NB4 (cell line): ENCODE data around the gene CNTN5.
A peak's percentile ranks its signal among the peaks of the same experiment; 100 is the strongest.

ENCODE experiments used
- DNase-seq: peaks from one replicate; pipeline ENCODE4 v3.0.0; 2010; ENCODE audit warnings: low read depth
- H3K4me3 ChIP-seq: one replicate; pipeline ENCODE4 v1.5.1; 2011; ENCODE audit warnings: mild to moderate bottlenecking, low read depth, low read length, moderate library complexity
- CTCF ChIP-seq: IDR thresholded peaks from one replicate; pipeline ENCODE4 v1.5.1; 2012; ENCODE audit warnings: low read depth, low read length
- MAX ChIP-seq: IDR thresholded peaks from 2 replicates; pipeline ENCODE4 v1.6.1; 2011; ENCODE audit warnings: low read depth, low read length
- MYC ChIP-seq: IDR thresholded peaks from 2 replicates; pipeline ENCODE4 v1.6.1; 2011; ENCODE audit warnings: low read depth, low read length
- POLR2A ChIP-seq: IDR thresholded peaks from 2 replicates; pipeline ENCODE4 v1.6.1; 2011; ENCODE audit warnings: mild to moderate bottlenecking; ENCODE audit not compliant: insufficient read length; ENCODE audit errors: extremely low read depth

CNTN5 gene

GRCh38 chr11:99548264-99548663, 527.5 kb downstream of the CNTN5 start:
- no peak for TF ChIP-seq POLR2A
- no peak for TF ChIP-seq CTCF
- TF ChIP-seq MAX, result no peak
- TF ChIP-seq MYC, result no peak
- DNase-seq, result peak; percentile 13

GRCh38 chr11:99554232-99554903, 533.6 kb downstream of the CNTN5 start:
- no peak overlapping the region for H3K4me3 ChIP-seq
- DNase-seq, result no peak
- TF ChIP-seq MYC (no peak), CTCF (no peak), POLR2A (no peak), MAX (no peak)

More at GRCh38 chr11:99548264-99548663, 527.5 kb downstream of the CNTN5 start:
- no peak overlapping the region for H3K4me3 ChIP-seq

- TF ChIP-seq MAX (no peak), CTCF (no peak), MYC (no peak), POLR2A (no peak)
- no peak overlapping the region for H3K4me3 ChIP-seq
- no peak for DNase-seq
Observed at GRCh38 chr11:99555486-99555885, 534.7 kb downstream of the CNTN5 start.

GRCh38 chr11:99565333-99565732, 544.6 kb downstream of the CNTN5 start:
- DNase-seq, result no peak
- no peak overlapping the region for H3K4me3 ChIP-seq
- TF ChIP-seq POLR2A (no peak), CTCF (no peak), MAX (no peak), MYC (no peak)

- DNase-seq, result no peak
- H3K4me3 ChIP-seq, result no peak overlapping the region
- TF ChIP-seq MYC (no peak), CTCF (no peak), POLR2A (no peak), MAX (no peak)
Observed at GRCh38 chr11:99567334-99567956, 546.7 kb downstream of the CNTN5 start.
